COLO668 (cell line): ENCODE data around the gene NUDT15.
"Not testable (repeated sequence)": the region's sequence is repeated elsewhere in the genome, so short reads cannot be mapped to it uniquely, and the experiment has no call there.

Experiments used
- DNase-seq: peaks from one replicate; lab custom pipeline; 2025; ENCODE audit not compliant: unreplicated experiment; lab: John Stamatoyannopoulos, UW

NUDT15 gene

DNA sequence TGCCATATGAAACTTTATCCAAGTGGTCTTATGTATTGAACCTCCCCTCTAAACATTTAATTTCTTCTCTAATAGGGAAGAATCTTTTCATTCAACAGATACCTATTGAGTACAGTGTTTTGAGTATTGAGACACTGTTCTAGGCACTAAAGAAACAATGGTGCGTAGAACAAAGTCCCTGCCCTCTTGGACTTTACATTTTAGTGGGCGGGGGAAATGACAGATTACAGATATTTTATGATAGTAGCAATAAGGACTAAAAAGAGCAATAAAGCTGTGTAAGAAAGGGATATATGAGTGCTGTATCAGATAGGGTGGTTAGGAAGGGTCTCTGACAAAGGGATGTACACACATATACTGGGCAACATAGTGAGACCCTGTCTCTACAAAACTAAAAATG is 5.4 kb downstream of the NUDT15 start:
- DNase-seq = no peak

DNA sequence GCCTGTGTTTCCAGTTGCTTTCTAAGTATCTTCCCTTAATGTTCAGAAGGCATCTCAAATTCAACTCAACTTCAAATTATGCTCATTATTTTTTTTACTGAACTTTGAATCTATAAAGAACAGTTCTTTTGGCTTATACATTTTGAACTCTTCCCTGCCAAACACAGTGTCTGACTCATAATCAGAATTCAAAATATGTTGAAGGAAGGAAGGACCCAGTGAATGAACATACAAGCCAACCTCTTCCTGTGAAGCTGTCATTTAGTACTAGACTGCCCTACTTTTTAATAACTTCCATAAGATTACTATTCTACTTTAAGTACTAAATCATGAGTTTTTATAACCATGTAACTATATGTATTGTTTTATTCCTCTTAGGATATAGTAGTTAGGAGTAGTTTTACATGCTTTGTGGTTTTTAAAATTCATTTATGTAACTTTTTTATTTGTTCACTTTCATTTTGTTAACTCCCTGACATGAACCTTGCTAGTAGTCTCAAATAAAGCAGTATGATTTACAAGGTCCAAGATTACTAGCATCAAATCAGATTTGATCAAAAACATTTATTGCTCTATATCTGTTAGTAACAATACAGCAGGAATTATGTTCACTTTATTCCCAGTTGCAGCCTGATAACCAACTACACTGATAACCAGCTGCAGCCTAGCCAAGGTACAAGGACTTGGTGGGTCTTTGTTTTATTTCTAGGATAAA is 6.4 kb downstream of the NUDT15 start:
- DNase-seq = no peak

DNA sequence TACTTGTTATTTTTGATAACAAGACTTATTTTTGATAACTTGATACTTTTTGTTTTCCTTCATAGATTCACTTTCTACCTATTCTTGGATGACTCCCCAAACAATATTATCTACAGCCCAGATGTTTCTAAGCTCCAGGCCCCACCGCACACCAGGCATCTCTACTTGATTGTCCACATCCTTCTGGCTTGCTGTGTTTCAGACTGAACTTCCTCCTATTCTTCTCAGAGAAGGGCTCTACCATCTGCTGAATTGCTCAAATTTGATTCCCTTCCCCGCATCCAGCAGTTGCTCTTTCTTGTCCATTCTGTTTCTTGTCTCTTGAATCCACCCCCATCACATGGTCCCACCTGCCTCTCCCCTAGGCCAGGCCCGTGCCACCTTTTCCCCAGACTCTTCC is 13.0 kb downstream of the NUDT15 start:
- no peak for DNase-seq

DNA sequence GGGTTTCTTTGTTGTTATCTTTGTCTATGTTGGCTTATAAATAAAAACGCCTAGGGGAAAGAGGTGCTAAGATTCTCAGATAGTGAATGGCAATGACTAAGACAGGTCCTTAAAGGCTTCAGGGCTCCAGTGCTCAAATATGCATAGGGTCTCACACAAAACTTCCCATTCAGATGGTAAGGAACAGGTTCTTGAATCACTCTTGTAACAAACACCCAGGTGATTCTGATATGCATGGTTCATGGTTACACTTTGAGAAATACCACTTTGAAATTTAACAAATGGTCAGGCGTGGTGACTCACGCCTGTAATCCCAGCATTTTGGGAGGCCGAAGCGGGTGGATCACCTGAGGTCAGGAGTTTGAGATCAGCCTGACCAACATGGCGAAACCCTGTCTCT is 17.1 kb downstream of the NUDT15 start:
- no peak for DNase-seq

DNA sequence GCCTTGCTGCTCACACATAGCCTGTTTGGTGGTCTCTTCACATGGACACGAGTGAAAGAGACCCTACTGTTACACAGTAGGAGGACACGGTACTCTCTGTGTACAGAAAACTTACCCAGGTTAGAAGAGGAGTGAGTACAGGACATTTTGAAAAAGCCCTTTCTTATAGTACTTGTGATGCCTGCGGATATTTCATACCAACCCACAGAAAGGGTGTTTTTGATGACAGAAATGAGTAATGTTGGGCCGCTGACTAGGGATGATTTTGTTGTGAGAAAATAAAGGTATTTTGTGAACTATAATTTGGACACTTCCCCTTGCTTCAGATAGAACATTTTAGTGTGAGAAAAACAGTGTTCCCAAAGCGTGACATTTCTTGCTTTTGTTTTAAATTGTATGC is 18.2 kb downstream of the NUDT15 start:
- DNase-seq = no peak

DNA sequence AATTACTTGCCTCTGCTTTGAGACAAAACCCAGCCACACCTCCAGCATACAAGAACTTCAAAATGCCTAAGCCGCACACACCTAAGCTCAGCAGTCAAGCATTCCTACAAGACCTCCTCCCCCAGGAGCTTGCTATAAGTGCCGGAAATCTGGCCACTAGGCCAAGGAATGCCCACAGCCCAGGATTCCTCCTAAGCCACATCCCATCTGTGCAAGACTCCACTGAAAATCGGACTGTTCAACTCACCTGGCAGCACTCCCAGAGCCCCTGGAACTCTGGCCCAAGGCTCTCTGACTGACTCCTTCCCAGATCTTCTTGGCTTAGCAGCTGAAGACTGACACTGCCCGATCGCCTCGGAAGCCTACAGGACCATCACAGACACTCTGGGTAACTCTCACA is 21.0 kb downstream of the NUDT15 start:
- DNase-seq = not testable (repeated sequence)

DNA sequence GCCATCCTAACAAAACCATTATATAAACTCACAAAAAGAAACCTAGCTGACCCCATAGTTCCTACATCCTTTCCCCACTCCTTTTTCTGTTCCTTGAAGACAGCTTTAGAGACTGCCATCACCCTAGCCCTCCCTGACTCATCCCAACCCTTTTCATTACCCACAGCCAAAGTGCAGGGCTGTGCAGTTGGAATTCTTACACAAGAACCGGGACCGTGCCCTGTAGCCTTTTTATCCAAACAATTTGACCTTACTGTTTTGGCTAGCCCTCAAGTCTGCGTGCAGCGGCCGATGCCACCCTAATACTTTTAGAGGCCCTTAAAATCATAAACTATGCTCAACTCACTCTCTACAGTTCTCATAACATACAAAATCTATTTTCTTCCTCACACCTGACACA is 22.4 kb downstream of the NUDT15 start:
- DNase-seq = not testable (repeated sequence)

DNA sequence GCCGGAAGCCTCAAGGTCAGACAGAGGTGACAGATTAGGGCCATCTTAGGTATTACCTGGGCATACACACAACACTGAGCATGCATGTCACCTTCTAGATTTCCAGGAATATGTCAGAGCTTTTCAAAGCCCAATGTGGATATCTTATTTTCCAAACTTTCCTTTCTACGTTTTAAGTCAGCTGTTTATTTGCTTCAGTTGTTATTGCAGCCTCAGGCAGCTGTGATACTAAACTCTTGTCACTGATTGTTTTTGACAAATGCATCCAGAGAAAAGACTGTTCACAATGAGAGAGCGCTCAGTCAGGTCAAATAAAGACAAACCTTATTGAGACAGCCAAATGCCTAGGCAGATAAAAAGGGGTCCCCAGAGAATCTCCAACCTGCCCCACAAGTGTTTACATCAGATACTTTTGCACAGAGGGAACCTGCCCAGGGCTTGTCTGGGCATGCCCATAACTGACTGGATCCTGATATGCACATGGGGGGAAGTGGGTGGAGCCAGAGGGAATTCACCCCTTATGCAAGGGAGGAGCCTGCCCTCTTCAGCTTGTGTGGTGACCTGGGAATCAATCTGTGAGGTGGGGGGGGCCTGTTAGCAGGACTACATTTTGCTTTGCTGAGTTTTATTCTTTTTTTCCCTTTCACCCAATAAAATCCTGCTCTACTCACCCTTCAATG is 28.9 kb downstream of the NUDT15 start:
- DNase-seq = peak; percentile 60

DNA sequence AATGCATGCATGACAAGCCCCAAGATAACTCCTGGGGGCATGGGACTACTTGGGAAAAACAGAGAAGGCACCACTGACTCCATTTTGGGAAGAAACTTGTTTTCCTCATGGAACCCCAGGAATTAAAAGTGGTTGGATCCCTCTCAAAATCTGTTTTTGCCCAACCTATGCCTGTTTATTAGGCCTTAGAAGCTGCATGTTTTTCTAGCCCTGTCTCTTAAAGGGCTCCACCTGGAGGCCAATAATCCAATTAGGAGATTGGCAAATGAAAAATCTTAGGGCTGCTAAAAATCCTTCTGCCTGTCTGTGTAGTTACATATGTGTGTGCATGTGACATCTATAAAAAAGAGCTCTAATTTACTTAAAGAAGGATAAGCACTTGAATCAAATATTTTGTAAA is 30.5 kb downstream of the NUDT15 start:
- no peak for DNase-seq

DNA sequence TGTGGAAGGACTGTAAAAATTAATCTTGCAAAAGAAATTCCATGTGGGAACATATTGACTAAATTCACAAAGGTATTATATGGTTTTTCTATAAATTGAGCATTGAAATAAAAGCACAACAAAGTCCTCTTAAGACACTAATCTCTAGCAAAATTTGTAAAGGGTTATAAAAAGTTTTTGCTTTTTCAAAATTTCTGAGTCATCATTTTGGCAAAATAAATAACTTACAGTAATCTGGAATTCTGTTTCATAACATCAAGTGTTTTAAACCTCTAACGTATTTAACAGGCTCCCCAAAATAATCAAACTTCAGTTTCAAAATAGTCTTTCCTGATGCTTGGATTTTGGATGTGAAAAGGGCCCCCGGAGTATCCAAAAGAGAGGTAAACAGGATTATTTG is 31.4 kb downstream of the NUDT15 start:
- no peak for DNase-seq

DNA sequence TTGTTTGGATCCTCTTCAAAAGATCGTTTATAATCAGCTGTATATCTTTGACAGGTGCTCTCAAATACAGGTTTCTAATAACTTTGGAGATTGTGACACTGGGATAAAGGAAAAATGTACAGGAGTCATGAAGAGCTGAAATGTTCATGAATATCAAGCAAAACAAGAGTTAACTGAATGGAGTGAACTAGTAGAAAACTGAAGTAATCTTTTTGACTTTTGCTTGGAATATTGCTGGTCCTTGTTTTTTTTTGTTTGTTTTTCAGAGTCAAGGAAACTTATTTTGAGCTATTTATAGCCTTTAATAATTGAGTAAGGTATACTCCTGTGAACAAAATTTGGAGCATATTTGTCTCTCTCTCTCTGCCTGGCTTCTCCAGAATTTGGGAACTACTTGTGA is 32.0 kb downstream of the NUDT15 start:
- DNase-seq = no peak

DNA sequence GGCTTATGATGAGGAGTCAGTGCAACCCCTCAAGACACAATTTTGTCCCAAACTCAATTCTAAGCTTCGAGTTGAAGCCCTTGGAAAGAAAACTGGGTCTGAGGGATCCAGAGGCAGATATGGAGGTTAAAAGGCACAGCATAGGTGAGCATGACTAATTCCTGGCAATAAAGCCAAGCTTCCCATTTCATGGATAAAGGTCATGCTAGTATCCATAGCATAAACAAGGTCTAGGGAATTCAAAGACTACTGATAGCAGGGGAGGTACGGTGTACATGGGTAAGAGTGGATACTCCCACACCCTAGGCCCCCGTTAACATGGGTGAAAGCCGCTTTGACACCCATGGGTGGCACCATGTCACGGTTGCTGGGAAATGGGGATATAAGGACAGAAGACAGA is 33.4 kb downstream of the NUDT15 start:
- DNase-seq = no peak

DNA sequence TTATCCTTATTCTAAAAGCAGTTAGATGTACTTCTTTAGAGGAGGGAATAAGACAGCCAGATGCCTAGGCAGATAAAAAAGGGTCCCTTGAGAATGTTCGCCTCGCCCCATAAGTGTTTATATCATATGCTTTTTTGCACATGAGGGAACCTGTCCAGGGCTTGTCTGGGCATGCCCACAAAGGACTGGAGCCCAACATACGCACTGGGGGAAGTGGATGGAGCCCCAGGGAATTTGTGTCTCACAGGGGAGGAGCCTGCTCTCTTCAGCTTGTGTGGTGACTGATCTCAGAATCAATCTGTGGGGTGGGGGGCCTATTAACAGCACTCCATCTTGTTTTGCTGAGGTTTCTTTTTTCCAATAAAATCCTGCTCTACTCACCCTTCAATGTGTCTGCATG is 34.8 kb downstream of the NUDT15 start:
- DNase-seq = no peak

DNA sequence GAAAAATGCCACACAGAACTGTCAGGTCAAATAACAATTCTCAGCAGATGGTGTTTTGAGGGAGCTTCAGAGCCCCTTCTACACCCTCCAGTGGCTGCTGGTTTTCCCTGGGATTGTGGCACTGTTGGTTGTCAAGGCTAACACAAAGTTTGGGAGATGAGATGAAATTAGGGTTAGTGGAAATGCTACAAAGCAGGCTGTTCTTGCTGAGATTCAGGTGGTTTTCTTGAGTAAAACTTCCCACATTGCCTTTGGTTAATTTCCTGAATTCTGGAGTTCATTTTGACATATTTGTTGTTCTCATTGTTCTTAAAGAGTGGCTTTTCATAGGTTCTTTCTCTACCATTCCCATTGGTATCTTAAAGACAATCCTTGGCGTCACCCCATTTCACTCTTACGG is 35.3 kb downstream of the NUDT15 start:
- DNase-seq = no peak

DNA sequence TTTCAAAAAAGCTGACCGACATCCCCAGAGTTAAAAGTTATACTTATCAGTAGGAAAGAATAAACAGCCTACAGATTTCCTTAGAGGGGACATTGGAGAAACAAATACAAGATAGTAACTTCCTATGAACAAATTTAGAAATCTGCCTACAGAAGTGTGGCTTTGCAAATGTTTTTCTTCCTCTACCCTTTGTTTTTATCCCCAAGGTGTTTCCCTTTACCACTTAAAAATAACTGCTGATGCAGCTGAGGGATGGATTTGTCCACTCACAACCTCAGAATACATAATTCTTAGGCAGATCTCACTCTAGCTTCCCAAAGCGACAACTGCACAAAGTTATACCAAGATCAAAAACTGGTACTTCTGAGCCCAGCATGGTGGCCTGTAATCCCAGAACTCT is 36.5 kb downstream of the NUDT15 start:
- no peak for DNase-seq

DNA sequence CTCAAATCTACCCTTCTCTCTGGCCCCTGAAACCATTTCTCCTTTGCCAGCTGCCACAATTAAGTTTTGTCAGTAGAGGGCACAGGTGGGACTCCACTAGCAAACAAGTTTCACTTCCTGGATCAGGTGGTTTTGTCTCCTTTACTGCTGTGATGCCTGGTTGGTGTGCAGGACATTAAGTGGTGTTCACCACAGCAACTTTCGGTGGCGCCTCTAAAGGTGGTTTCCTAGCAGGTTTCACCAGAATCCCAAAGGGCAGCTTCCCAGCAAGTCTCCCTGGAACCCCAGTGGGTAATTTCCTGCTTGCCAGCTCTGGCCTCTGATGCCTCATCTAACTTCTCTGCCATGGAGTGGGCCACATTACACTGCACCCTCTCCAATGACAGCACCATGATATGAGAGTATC is 40.7 kb downstream of the NUDT15 start:
- no peak for DNase-seq

DNA sequence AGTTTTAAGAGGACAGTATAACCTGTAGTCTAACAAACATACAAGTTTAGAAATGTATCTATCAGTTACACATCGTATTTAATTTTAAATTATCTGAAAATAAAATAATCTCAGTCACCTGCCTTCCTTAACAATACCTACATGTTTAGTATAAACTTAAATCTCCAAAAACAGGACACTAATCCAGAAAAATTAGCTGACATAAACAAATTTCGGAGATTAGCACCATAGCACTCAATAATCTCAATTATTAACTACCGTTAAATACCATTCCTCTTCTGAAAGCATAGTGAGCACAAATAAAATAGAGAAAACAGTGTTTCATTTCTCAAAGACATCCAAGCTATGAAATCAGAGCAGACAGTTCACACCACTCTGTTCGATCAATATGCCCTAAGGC is 44.2 kb downstream of the NUDT15 start:
- DNase-seq = no peak

DNA sequence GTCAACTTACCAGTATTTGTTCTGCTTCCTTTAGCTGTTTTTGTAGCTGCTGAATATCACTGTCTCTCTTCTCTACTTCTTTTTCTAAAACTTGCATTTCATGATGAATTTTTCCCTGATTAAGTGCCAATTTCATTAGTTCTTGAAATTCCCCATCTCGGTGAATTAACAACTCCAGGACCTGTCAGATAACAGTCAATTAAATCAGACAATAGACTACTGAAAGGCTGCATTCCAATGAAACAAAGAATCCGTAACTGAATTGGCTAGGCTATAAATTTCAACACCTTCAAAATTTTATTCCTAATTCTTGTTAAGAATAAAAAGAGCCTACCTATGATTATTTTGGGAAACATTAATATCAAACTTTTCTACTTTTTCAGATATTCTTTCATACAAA is 48.7 kb downstream of the NUDT15 start:
- DNase-seq = no peak

DNA sequence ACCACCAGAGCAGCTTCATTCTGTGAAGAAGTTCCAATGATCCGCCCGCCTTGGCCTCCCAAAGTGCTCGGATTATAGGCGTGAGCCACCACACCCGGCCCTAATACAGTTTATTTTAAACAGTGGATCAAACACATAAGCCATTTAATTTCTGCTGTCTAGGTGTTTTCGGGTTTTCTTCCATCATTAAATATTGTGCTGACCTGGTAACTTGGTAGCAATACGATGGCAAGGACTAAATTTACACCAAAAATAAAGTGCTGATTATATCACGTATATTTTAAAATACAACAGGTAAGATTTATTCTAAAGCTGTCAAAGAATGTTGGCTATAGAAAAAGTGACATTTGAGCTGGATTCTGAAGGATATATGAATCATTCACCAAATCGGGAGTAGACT is 56.1 kb downstream of the NUDT15 start:
- no peak for DNase-seq

DNA sequence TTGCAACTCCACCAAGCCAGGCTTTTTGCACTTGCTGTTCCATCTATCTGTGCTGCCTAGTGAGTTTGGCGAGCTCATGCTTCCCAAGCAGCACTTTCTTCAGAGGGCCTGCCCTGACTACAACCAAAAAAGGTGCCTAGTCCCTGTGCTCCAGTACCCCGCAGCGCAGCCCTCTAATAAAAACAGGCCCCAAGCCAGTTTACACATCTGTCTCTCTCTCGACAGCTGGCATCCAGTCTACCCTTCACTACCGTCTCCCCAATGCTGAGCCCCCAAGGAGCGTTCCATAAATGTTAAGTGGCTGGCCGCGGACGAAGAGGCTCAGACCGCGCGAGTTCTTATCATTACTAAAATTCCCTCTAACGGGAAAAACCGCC is 56.9 kb downstream of the NUDT15 start:
- DNase-seq = peak; percentile 54

DNA sequence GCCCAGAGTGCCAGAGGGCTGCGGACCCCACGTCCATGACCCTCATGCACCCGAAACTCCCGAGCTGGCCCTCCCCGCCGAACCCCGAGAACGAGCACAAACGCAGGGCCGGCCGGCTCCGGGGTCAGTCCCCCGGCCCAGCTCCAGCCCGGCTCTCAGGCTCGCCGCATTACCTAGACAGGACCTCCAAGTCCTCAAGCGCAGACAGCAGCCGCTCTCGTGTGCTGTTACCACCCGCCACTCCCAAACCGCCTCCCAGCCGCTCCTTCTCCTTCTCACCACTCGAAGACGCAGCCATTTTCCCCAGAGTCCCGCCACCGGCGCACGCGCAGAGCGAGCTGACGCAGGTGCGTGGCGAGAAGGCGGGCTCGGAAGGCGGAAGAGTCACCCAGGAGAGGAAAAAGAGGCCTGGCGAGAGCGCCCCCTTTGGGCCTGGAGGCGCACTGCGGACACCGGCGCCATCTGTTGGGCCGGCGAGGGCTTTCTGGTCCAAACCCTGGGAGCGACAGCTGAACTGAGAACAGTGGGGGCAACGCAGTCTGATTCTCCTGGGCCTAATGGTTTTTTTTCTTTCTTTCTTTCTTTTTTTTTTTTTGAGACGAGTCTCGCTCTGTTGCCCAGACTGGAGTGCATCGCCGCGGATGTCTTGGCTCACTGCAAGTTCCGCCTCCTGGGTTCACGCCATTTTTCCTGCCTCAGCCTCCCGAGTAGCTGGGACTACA is 57.4 kb downstream of the NUDT15 start, which contains the start of gene MED4:
Gene MED4, minus strand, starts transcription at position 324 of the 722 bp plus-strand sequence. Its CDS starts 26 bp downstream, at position 298.
- DNase-seq = peak; percentile 99

DNA sequence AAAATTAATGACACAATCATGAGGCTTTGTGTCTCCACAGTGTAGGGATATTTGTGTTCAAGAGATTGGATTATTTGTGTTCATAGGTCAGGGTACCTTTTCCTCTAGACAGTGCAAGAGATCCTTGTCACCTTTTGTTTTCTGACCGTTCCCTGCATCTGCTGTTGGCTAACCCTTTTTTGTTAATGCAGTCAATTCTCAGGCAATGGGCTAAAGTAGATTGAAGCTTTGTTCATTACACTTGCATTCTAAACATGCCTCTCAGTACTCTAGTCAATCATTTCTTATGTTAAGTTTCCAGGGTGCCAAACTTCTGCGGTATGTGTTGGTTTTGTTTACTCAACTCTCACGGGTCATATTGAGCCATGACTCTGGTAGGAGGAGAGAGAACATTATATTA is 59.1 kb downstream of the NUDT15 start:
- DNase-seq = no peak
